CD8-positive, alpha-beta memory T cell (primary cell): Measurements from ENCODE around the gene COPS9. TPM values are rescaled to one million over a fixed set of nuclear protein-coding genes. Genes with fewer than 3 reads are reported as not detected.

ENCODE experiments used
- polyA plus RNA-seq: library from polyadenylated mRNA; unstranded; fragments of 300-500 nt; fragmentation: Illumina TruSeq; gene quantifications from one replicate; pipeline ENCODE4 v1.2.3, GENCODE V29; 2021
- total RNA-seq, 2 experiments: library from RNA; stranded (reverse); gene quantifications; one replicate each; pipeline ENCODE4 v1.2.3, GENCODE V29; 2021

The COPS9 gene
- total and polyA plus RNA-seq, 3 experiments from 2014 or later, result 186 to 331 (median 189) TPM

Other genes with a start within 250 kb of the COPS9 start
- gene NDUFA10, start 111.0 kb downstream of the COPS9 start, total RNA-seq, result 100 to 1,000 TPM; 156 to 157 TPM
- gene NDUFA10, start 111.0 kb downstream of the COPS9 start, polyA plus RNA-seq, result 133 TPM
- gene OR6B2, start 105.9 kb downstream of the COPS9 start, total RNA-seq, result not detected
- gene OR6B2, start 105.9 kb downstream of the COPS9 start, polyA plus RNA-seq, result not detected
- not detected for gene OR6B3, start 82.8 kb downstream of the COPS9 start, total RNA-seq
- not detected for gene OR6B3, start 82.8 kb downstream of the COPS9 start, polyA plus RNA-seq
- gene OTOS, start 4.4 kb upstream of the COPS9 start, total RNA-seq, result not detected
- not detected for gene OTOS, start 4.4 kb upstream of the COPS9 start, polyA plus RNA-seq